ENCODE data around the gene ASPRV1. TPM values are rescaled to one million over a fixed set of nuclear protein-coding genes. Genes with fewer than 3 reads are reported as not detected.

Gene ASPRV1
- total RNA-seq, 1 donor from 2014 or later: 0.80 TPM

DNA sequence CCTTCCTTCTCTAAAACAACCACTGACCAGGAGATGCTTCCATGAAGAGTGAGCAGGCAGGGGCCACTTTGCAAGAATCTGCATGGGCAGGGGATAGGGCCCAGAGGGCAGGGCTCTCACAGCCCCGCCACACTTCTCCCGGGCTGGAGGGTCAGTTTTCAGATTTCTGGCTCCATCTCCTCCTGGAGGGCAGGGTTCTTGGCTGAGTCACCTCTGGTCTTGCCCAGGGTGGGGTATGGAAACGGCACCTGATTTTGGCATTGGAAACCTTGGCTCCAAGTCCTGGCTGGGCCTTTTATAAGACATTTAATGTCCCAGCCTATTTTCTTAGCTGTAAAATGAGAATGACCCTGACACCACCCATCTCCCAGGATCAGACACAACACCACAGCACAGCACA, 27.6 kb upstream of the ASPRV1 start:
- no peak for DNase-seq (ENCODE audit: low read depth)

DNA sequence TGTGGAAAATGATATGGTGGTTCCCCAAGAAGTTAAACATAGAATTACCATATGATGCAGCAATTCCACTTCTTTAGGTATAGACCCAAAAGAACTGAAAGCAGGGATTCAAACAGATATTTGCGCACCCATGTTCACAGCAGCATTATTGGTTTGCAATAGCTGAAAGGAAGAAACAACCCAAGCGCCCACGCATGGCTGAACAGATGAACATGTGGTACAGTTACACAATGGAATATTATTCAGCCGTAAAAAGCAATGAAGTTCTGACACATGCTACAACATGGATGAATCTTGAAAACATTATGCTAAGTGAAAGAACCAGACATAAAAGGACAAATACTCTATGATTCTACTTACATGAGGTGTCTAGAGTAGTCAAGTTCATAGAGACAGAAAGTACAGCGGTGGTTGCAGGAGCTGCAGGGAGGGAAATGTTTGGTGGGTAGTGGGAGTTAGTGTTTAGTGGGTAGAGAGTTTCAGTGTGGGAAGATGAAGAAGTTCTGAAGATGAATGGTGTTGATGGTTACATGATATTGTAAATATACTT, 26.7 kb upstream of the ASPRV1 start:
- DNase-seq (ENCODE audit: low read depth): no peak

DNA sequence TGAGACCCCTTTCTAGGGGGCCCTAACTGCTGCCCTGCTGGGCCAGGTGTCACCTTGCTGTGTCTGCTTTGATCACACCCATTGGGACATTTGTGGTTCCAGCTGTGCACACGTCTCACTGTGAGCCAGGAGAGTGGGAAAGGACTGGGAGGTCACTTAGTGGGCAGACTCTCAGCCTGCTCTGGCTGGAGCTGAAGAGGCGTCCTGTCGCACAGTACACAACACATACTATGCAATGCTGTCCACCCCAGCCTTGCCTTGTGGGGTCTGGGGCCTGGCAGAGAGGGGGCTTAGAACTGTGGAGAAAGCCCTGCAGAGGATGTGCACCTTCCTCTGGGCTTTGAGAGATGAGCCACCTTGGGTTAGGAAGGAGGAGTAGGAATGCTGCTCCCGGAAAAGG, 25.3 kb upstream of the ASPRV1 start:
- no peak for DNase-seq (ENCODE audit: low read depth)

DNA sequence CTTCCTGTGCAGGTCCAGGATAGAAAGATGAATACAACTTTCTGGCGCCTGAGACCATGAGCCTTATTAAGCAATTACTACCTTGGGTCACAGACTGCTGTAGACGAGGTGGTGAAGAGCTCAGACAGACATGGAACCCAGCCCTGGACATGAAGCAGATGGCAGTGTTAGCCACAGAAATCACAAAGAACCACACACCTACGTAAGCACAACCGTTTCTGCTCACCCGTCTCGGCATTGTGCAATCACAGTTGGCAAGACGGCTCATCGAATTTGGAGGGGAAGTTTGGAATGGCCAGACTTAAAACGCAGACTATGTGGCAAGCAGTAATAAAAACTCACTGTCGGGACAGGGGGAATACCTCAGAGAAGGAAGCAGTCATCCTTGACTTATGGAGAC, 24.3 kb upstream of the ASPRV1 start:
- no peak for DNase-seq (ENCODE audit: low read depth)

DNA sequence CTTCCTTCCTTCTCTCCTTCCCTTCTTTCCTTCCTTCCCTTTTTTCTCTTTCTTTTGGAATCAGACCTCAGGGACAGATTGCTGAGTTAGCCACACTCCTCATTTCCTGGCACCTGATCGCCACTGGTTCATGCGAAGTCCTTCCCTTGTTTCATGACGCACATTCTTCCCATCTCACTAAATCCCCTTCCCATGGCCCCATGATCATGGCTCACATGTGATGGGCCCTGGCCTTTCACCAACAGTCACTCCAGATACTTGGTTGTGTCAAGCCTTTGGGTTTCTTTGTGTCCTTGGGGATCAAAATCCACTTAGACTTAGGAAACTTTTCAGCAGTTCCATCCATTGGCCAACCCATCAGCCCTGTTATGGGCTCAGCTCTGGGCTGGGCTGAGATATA, 23.8 kb upstream of the ASPRV1 start:
- DNase-seq (ENCODE audit: low read depth): no peak

DNA sequence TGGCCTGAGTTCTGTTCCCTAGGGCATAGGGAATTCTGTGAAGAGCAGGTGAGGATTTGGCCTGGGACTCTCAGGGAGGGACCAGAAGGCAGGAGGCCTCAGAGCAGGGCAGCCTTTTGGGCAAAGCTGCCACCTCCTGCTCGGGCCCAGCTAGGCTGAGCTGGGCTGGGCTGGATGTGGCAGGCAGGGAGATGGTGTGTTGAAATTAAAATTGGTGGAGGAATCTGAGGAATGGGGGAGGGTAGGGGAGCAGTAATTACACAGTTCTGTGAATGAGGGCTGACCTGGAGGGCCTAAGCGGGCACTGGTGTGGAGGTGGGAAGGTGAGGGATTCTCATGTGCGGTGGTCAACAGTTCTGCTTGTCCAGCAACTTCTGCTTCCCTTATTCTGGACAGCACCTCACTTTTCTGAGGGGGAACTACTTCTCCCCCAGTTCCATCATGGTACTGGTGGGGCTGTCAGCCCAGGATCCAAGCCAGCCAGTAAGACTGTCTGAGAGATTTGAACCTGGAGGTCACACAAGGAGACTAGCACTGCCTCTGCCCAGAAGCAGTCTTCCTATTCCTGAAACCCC, 22.0 kb upstream of the ASPRV1 start:
- DNase-seq (ENCODE audit: low read depth): no peak

DNA sequence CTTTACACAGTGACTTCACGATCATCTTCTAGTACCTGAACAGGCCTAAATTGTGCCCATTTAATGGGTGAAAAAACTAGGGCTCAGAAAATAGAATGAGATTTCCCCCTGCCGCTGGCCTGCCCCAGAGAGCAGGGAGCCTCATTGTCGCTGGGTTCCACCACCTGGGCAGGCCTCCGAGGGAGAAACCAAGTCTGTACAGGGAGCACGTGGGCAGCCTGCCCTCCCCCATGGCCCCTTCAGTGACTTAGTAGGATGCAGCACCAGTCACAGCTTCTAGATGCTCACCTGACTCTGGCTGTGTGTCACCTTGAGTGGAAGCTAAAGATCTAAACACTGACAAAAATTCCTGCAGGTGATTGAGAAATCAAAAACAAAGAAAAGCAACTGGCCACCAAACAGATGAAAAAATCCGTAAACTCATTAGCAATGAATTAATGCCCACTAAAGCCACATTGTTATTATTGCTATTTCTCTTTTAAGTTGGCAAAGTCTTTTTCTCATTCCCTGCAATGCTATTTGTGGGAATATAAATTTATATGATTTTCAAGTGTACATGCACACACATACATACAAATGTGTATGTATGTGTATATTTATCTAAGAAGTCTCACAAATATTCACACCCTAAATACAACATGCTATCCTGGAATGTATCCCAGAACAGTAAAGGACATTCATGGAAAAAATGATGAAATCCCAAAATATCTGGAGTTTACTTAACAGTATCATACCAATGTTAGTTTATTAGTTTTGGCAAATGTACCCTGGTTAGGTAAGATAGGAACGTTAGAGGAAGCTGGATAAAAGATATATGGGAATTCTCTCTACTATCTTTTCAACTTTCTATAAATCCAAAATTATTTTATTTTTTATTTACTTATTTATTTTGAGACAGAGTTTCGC, 18.7 kb upstream of the ASPRV1 start:
- DNase-seq (ENCODE audit: low read depth): no peak

DNA sequence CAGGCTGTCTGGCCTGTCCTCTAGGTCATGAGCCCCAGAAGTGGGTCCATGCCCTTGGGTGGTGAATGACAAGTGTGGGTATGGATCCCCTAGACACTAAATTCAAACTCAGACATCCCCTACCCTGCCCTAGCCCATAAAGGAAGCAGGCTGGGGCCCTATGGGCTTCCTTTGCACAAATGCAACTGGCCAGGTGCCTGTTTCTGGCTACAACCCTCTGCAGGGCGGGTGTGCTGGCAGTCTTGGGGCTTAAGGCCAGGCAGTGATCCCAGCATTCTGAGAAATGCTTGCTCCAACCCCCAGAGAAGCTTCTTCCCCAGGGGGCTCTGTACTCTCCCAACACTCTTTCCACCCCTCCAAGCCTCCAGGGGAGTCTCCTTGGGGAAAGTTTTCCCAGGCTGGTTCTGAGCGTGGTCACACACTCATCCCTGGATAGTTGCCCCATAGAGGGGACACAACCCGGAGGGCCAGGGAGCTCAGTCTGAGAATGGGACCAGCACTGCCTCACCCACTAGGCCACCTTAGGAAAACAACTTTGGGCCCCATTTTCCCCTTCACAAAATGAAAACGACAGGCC, 16.6 kb upstream of the ASPRV1 start:
- no peak for DNase-seq (ENCODE audit: low read depth)

DNA sequence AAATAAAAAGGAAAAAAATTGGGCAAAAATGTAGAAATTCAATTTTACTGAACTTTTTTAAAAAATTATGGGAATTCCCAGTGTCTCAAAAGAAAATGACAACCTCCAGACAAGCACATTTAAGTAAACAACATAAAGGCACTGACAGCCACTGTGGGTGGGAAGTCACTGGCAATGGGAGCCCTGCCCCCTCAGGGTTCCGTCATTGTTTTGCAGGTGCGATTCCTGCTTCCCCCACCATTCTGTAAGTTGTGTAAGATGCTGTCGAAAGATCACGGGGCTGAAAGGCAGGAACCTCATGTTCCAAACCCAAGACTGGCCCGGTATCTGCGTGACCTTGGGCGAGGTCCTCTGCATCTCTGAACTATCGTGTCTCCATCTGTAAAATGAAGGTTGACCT, 15.8 kb upstream of the ASPRV1 start:
- DNase-seq (ENCODE audit: low read depth): no peak

DNA sequence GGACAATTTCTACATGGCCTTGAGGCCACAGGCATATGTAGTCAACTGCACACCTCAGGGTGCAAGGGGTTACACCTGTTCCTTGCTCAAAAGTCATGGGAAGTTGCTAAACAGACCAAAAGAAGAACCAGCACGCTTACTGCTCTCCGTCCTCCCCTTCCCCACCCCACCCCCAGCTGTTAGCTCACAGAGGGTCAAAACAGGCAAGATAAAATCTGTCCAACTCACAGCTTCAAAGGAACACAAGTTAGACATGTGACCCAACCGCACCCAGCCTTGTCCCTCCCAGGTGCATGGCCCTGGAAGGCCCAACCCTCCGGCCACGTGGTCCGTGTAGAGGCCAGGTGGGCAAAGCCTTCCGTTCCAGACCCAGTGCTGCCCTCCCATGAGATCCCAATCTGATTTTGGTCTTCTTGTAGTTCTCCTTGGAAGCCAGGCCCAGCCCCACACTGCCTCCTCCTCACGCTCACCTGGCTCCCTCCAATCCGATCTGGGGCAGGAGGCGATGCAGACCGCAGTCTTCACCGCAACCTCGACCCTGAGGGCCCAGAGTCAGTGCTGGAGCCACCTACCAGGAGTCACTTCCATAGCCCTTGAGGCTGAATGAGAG, 14.5 kb upstream of the ASPRV1 start:
- DNase-seq (ENCODE audit: low read depth): no peak

DNA sequence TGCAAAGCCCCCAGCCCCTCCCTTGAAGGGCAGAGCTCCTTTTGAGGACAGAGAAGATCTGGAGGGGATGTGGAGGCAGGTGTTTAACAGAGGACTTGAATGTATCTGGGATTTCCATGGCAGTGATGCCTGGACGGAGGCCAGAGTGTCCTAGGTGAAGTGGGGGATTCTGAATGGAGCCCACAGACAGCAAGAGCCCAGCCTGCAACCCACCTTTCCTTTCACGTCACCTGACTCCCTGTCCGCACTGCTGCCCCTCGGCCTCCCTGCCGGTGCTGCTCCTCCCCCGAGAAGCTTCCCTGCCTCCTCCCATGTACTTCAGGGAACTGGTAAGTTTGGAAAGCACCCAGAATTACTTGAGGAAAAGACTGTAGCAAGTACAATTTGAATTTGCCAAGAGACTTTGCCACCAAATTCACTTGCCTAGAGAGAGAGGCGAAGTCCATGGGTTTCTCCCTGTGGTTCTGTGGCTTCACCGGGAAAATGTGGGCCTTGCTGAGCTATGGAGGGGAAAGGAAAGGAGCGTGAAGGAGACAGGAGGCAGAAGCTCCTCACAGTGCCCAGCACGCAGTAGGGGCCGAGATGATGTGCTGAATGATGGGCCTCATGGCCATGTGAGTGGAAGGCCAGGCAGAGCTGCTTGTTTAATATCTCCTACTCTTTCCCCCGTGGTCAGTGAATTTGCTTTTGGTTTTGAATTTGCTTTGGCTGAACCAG, 13.9 kb upstream of the ASPRV1 start:
- DNase-seq (ENCODE audit: low read depth): no peak

GRCh38 chr2:69973335-69973735, 11.9 kb upstream of the ASPRV1 start:
- DNase-seq (ENCODE audit: low read depth): peak; percentile 77

DNA sequence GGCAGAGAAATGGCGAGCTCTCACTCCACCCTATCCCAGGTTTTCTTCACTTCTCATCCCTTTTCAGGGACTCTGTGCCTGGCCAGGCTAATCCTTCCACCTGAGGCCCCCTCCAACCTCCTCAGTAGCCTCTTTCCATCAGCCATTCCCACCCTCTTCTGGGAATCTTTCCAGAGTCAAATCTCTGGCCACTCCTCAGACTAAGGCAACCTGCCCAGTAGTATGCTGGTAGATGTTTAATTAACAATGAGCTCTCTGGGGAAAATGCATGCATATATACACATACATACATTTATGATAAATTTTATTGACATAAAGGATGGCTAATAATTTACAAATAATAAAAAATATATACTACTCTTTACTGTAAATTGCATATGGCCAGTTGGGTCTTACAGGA, 11.4 kb upstream of the ASPRV1 start:
- DNase-seq (ENCODE audit: low read depth): no peak

- DNase-seq (ENCODE audit: low read depth): no peak
These were observed 8.6 kb upstream of the ASPRV1 start for GRCh38 chr2:69969991-69970390.

- DNase-seq (ENCODE audit: low read depth): no peak
These were observed 7.9 kb upstream of the ASPRV1 start for GRCh38 chr2:69969126-69969983.

DNA sequence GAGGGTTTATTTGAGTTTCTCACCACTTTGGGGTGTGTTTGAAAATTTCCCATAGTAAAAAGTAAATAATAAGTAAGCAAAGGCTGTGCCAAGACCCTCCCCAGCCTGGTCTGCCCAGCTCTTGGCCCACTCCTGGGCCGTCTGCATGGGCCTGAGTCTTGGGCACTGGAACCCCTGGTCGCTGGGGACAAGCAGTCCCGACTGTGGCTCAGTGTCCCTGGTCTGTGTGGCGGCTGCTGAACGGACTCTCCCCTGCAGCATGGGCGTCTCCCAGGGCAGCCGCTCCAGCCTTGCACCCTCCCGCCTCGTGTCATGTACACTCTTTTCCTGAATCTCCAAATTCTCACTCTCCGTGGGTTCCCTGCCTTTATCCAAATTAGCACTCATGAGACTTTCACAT, 7.2 kb upstream of the ASPRV1 start:
- DNase-seq (ENCODE audit: low read depth): no peak

DNA sequence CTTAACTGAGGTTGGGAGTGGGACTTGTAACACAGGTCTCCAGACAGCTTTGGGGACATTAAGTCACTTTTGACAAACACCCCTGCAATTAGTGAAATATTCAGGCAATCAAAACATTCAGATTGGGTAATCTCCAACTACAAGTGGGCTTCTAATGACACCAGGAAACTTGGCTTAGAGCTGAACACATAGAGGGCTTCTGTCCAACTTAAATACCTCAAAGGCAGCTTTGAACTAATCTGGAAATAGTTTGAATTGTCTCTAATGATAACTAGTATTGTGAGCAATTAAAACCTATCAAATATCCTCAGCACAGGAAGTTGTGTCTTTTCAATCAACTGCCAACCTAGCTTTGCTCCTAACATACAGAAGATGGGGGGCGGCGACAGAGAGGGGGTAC, 5.1 kb upstream of the ASPRV1 start:
- no peak for DNase-seq (ENCODE audit: low read depth)

- DNase-seq (ENCODE audit: low read depth): no peak
These were observed 4.5 kb upstream of the ASPRV1 start for GRCh38 chr2:69965756-69966445.

- DNase-seq (ENCODE audit: low read depth): no peak
These were observed 3.0 kb upstream of the ASPRV1 start for GRCh38 chr2:69964353-69964841.

All from myocyte (in vitro differentiated cells).